Brain microvascular endothelial cell (primary cell): ENCODE results near the gene CRB2.

Experiments used
- DNase-seq: peaks from one replicate; pipeline ENCODE4 v3.0.0-alpha.2; 2020
- H3K27ac ChIP-seq: fragments of 250-450 bp; sonication (Bioruptor Pico); 2 replicates; pipeline ENCODE4 v1.5.1; 2020; ENCODE audit warnings: mild to moderate bottlenecking, moderate library complexity
- H3K27me3 ChIP-seq: fragments of 250-450 bp; sonication (Bioruptor Pico); replicated peaks from 2 replicates; pipeline ENCODE4 v1.5.1; 2020; ENCODE audit warnings: mild to moderate bottlenecking
- H3K36me3 ChIP-seq: fragments of 250-450 bp; sonication (Bioruptor Pico); replicated peaks from 2 replicates; pipeline ENCODE4 v1.5.1; 2020; ENCODE audit warnings: mild to moderate bottlenecking
- H3K4me3 ChIP-seq: 2 replicates; pipeline ENCODE4 v1.5.1; 2011; ENCODE audit warnings: low read depth, mild to moderate bottlenecking, control low read depth, low read length, moderate library complexity
- CTCF ChIP-seq: IDR thresholded peaks from 2 replicates; pipeline ENCODE4 v1.5.1; 2011; ENCODE audit warnings: low read depth, mild to moderate bottlenecking, moderate library complexity, low read length, control low read depth, inconsistent platforms; ENCODE audit errors: missing control alignments
- in situ Hi-C: cut with HindIII; loops from 2 replicates; pipeline ENCODE4 v1.10.0; 2017; ENCODE audit warnings: low sequenced_read_pairs, low pct_ligation_motif_present

CRB2 gene

GRCh38 chr9:123361086-123361730 is 5.2 kb downstream of the CRB2 start:
- TF ChIP-seq CTCF, result no peak
- no peaks in the 10 kb centered on the region for H3K36me3 ChIP-seq
- in situ Hi-C loops, result no loop called here
- H3K27me3 ChIP-seq, result peaks cover 2% of the 10 kb centered on the region
- no peak for DNase-seq
- H3K4me3 ChIP-seq, result no peak overlapping the region
- H3K27ac ChIP-seq, result no peak overlapping the region

GRCh38 chr9:123361731-123362510 is 5.9 kb downstream of the CRB2 start:
- Histone ChIP-seq H3K27me3 (peaks cover 2% of the 10 kb centered on the region), H3K27ac (no peak overlapping the region), H3K4me3 (no peak overlapping the region), H3K36me3 (no peaks in the 10 kb centered on the region)
- DNase-seq, result no peak
- in situ Hi-C loops, result no loop called here
- TF ChIP-seq CTCF, result no peak

DNA sequence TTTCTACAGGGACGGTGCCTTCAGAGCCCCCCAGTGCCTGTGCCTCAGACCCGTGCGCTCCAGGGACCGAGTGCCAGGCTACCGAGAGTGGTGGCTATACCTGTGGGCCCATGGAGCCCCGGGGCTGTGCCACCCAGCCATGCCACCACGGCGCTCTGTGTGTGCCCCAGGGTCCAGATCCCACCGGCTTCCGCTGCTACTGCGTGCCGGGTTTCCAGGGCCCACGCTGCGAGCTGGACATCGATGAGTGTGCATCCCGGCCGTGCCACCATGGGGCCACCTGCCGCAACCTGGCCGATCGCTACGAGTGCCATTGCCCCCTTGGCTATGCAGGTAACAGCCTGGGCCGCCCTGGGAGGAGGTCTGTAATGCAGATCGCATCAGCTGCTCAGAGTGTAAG is 6.9 kb downstream of the CRB2 start:
- H3K27me3 ChIP-seq, result peaks cover 2% of the 10 kb centered on the region
- DNase-seq, result no peak
- H3K4me3 ChIP-seq, result no peak overlapping the region
- no peaks in the 10 kb centered on the region for H3K36me3 ChIP-seq
- in situ Hi-C loops, result no loop called here
- H3K27ac ChIP-seq, result no peak overlapping the region
- no peak for TF ChIP-seq CTCF

DNA sequence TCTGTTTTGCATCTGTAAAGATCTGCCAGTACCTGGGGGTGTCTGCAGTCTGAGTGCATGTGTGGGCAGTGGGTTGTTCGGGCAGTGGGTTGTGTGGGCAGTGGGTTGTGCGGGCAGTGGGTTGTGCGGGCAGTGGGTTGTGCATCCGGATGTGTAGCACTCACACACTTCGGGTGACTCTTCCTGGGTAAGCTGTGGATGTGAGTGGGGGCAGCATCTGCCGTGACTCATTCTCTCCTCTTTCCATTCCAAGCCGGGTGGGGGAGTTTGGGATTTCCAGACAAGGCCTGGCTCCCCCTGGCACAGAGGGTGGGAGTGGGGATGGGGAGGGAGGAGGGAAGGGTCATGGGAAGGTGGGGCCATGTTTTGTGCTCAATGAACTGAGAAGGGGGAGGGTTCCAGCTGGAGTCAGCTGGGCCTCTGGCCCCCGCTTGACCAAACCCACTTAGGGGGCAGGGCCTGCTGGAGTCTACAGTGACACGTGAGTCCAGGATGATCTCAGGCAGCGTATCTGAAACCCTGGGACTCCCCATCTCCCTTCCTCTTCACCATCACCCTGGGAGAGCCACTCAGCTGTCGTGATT is 8.3 kb downstream of the CRB2 start:
- H3K36me3 ChIP-seq, result no peaks in the 10 kb centered on the region
- no peak overlapping the region for H3K27ac ChIP-seq
- in situ Hi-C loops, result no loop called here
- peak; percentile 13 for DNase-seq
- H3K27me3 ChIP-seq, result peaks cover 4% of the 10 kb centered on the region
- no peak for TF ChIP-seq CTCF
- no peak overlapping the region for H3K4me3 ChIP-seq

GRCh38 chr9:123365287-123365880 is 9.4 kb downstream of the CRB2 start:
- no peaks in the 10 kb centered on the region for H3K36me3 ChIP-seq
- peak; percentile 59 for TF ChIP-seq CTCF
- DNase-seq, result no peak
- no peak overlapping the region for H3K4me3 ChIP-seq
- H3K27me3 ChIP-seq, result peaks cover 11% of the 10 kb centered on the region
- no peak overlapping the region for H3K27ac ChIP-seq
- in situ Hi-C loops, result no loop called here
